Measurements from ENCODE around the gene MEIS1. TPM values are rescaled to one million over a fixed set of nuclear protein-coding genes. Genes with fewer than 3 reads are reported as not detected.

The MEIS1 gene
- total and polyA plus RNA-seq, 2 of the 8 experiments (the other 6 are each of a cell fraction or from before 2014, with no cell fraction given): 0.17 to 1.2 TPM

DNA sequence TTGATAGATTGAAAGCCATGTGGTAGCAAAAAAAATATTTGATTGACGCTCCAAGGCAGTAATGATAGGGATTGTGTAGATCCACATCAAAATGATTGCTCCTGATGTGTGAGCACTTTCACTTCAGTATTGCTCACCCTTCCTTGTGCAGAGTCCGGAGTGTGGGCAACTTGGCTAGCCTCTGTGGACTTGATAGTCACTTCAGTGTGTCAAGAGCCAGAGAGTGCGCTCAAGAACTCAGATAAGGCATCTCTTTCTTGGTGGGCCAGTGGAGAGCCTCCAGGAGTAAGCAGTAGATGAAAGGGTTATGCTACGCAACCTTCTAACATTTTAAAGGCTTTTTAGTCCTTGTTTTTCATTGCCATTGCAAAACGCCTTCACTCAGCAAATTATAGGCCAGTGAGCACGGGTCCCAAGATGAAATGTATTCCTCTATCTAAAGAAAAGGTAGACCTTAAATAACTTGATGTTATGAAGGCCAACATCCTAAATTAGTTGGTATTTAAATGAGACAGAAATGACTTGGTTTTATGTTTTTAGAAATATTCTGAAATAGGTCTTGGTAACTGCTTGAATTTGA, 84.4 kb downstream of the MEIS1 start:
- H3K27me3 ChIP-seq (replicated peaks in 1 of 4; ENCODE audit: control insufficient read depth in 3 of 4, extremely low read depth in 1 of 4, insufficient read depth in 3 of 4, low read length in 3 of 4): no peaks in the 10 kb centered on the region
- CTCF ChIA-PET (ENCODE audit: partially characterized antibody): no interaction called here
- 84% methylated on average over 6 of the region's 6 CpGs; no CpG with 5 or more reads in 1 of the 2 experiments for WGBS, 2 experiments (ENCODE audit: extremely low coverage in 1 of 2, insufficient coverage in 1 of 2, insufficient read length in 1 of 2, insufficient replicate concordance in 2 of 2, low coverage in 1 of 2, low lambda C conversion rate in 2 of 2, missing lambda C conversion rate in 1 of 2)
- no peak overlapping the region for H3K4ac ChIP-seq (replicated peaks; ENCODE audit: insufficient read length, low read depth, low read length)
- H3K4me3 ChIP-seq (ENCODE audit: extremely low read depth in 1 of 4, insufficient read depth in 2 of 4, low read depth in 3 of 4, low read length in 4 of 4): no peak overlapping the region
- H3K4me1 ChIP-seq (replicated peaks in 1 of 4; ENCODE audit: control insufficient read depth in 3 of 4, insufficient read depth in 4 of 4, low read length in 3 of 4): peaks cover 0 to 7% (median 1%) of the 10 kb centered on the region in 4 experiments; a peak in 2 of 7 replicates
- no peak overlapping the region for H2BK5ac ChIP-seq (ENCODE audit: low read depth, low read length)
- H4K91ac ChIP-seq (replicated peaks; ENCODE audit: insufficient read length, low read length): no peak overlapping the region
- FAIRE-seq (no peak), DNase-seq (ENCODE audit: low read depth in 1 of 2, low spot score in 2 of 2) (no peak)
- no peak overlapping the region for H2AK5ac ChIP-seq (ENCODE audit: low read depth, low read length)
- H3K79me1 ChIP-seq (ENCODE audit: low read depth, low read length): no peaks in the 10 kb centered on the region
- no peak overlapping the region for H3K56ac ChIP-seq (replicated peaks; ENCODE audit: insufficient read length, low read depth, low read length)
- TF ChIP-seq, protein P1, sequence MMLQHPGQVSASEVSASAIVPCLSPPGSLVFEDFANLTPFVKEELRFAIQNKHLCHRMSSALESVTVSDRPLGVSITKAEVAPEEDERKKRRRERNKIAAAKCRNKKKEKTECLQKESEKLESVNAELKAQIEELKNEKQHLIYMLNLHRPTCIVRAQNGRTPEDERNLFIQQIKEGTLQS (IDR thresholded peaks at IDR 0.05; ENCODE audit: insufficient read depth, low read depth, low read length): no peak
- TF ChIP-seq CEBPB (IDR thresholded peaks at IDR 0.05; ENCODE audit: low read depth, low read length): no peak
- TF ChIP-seq, protein P2, sequence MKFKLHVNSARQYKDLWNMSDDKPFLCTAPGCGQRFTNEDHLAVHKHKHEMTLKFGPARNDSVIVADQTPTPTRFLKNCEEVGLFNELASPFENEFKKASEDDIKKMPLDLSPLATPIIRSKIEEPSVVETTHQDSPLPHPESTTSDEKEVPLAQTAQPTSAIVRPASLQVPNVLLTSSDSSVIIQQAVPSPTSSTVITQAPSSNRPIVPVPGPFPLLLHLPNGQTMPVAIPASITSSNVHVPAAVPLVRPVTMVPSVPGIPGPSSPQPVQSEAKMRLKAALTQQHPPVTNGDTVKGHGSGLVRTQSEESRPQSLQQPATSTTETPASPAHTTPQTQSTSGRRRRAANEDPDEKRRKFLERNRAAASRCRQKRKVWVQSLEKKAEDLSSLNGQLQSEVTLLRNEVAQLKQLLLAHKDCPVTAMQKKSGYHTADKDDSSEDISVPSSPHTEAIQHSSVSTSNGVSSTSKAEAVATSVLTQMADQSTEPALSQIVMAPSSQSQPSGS (IDR thresholded peaks at IDR 0.05; ENCODE audit: low read length): no peak
- no peak for TF ChIP-seq TAF1 (IDR thresholded peaks at IDR 0.05; ENCODE audit: low read depth, low read length)
- no peak overlapping the region for H4K8ac ChIP-seq (ENCODE audit: extremely low read depth, insufficient read depth, low read length)
- no peak overlapping the region for H2AFZ ChIP-seq (ENCODE audit: low read length)
- H3K14ac ChIP-seq (ENCODE audit: insufficient read length): no peak overlapping the region
- no peaks in the 10 kb centered on the region for H3K9me3 ChIP-seq (ENCODE audit: insufficient read depth in 2 of 2, low read depth in 1 of 2, low read length in 1 of 2)
- POLR2A ChIA-PET (ENCODE audit: partially characterized antibody): no interaction called here
- H3K4me2 ChIP-seq (ENCODE audit: insufficient read depth in 1 of 2, low read depth in 2 of 2, low read length in 2 of 2): no peak overlapping the region
- H3K9ac ChIP-seq (replicated peaks in 1 of 4; ENCODE audit: extremely low read depth in 1 of 4, low read depth in 3 of 4, low read length in 3 of 4): no peak overlapping the region
- H4K5ac ChIP-seq (ENCODE audit: insufficient read length, low read depth, low read length): no peak overlapping the region
- H4K20me1 ChIP-seq (replicated peaks in 1 of 2; ENCODE audit: control insufficient read depth in 1 of 2, insufficient read depth in 2 of 2, low read length in 2 of 2): no peaks in the 10 kb centered on the region
- H3K79me2 ChIP-seq (ENCODE audit: control insufficient read depth in 1 of 2, insufficient read depth in 2 of 2, low read length in 2 of 2): no peaks in the 10 kb centered on the region
- no peak overlapping the region for H3K23ac ChIP-seq (ENCODE audit: insufficient read length)
- no peak overlapping the region for H2BK20ac ChIP-seq (ENCODE audit: low read length)
- no peak overlapping the region for H3K18ac ChIP-seq (ENCODE audit: extremely low read depth, low read length)
- no peaks in the 10 kb centered on the region for H3K36me3 ChIP-seq (ENCODE audit: control insufficient read depth in 2 of 4, insufficient read depth in 4 of 4, low read length in 3 of 4)
- no peak overlapping the region for H2BK12ac ChIP-seq (ENCODE audit: low read depth, low read length)
- H2BK15ac ChIP-seq (ENCODE audit: low read length): no peak overlapping the region
- H3K27ac ChIP-seq (ENCODE audit: low read depth, low read length): no peak overlapping the region
- H3K23me2 ChIP-seq (ENCODE audit: low read depth, low read length): no peaks in the 10 kb centered on the region
- H2BK120ac ChIP-seq (replicated peaks; ENCODE audit: low read depth, low read length): no peak overlapping the region

All from H1 (cell line).